ENCODE data around the gene RBBP4.
A peak's percentile ranks its signal among the peaks of the same experiment; 100 is the strongest.
"Not testable (repeated sequence)": the region's sequence is repeated elsewhere in the genome, so short reads cannot be mapped to it uniquely, and the experiment has no call there.

RBBP4 gene

GRCh38 chr1:32639489-32640075 is 11.4 kb upstream of the RBBP4 start:
- DNase-seq (ENCODE audit: low spot score) = no peak

GRCh38 chr1:32642292-32642827 is 8.6 kb upstream of the RBBP4 start:
- DNase-seq (ENCODE audit: low spot score) = not testable (repeated sequence)

- no peak for DNase-seq (ENCODE audit: low spot score)
These were observed 6.6 kb upstream of the RBBP4 start for GRCh38 chr1:32644426-32644825.

GRCh38 chr1:32647308-32648134 is 3.5 kb upstream of the RBBP4 start:
- DNase-seq (ENCODE audit: low spot score) = no peak

- DNase-seq (ENCODE audit: low spot score) = peak; percentile 83
These were observed 708 bp upstream of the RBBP4 start, which contains the start of gene ZBTB8OS for GRCh38 chr1:32650248-32650751. Gene ZBTB8OS (minus strand): TSS chr1:32650550. CDS start chr1:32650529, 21 bp downstream.

- DNase-seq (ENCODE audit: low spot score) = no peak
These were observed 559 bp downstream of the RBBP4 start for GRCh38 chr1:32651461-32652073.

GRCh38 chr1:32652244-32652962 is 1.4 kb downstream of the RBBP4 start:
- no peak for DNase-seq (ENCODE audit: low spot score)

GRCh38 chr1:32659581-32659980 is 8.6 kb downstream of the RBBP4 start:
- DNase-seq (ENCODE audit: low spot score) = no peak

- no peak for DNase-seq (ENCODE audit: low spot score)
These were observed 14.9 kb downstream of the RBBP4 start for GRCh38 chr1:32665915-32666314.

- no peak for DNase-seq (ENCODE audit: low spot score)
These were observed 16.0 kb downstream of the RBBP4 start for GRCh38 chr1:32666901-32667566.

- not testable (repeated sequence) for DNase-seq (ENCODE audit: low spot score)
These were observed 17.7 kb downstream of the RBBP4 start for GRCh38 chr1:32668716-32669115.

- no peak for DNase-seq (ENCODE audit: low spot score)
These were observed 25.9 kb downstream of the RBBP4 start for GRCh38 chr1:32676945-32677344.

- DNase-seq (ENCODE audit: low spot score) = not testable (repeated sequence)
These were observed 29.0 kb downstream of the RBBP4 start for GRCh38 chr1:32679993-32680392.

- DNase-seq (ENCODE audit: low spot score) = no peak
These were observed 29.6 kb downstream of the RBBP4 start for GRCh38 chr1:32680642-32681041.

GRCh38 chr1:32681509-32681908 is 30.5 kb downstream of the RBBP4 start:
- DNase-seq (ENCODE audit: low spot score) = no peak

GRCh38 chr1:32681999-32682398 is 31.0 kb downstream of the RBBP4 start:
- DNase-seq (ENCODE audit: low spot score) = no peak

- DNase-seq (ENCODE audit: low spot score) = no peak
These were observed 32.4 kb downstream of the RBBP4 start for GRCh38 chr1:32683397-32683796.

- no peak for DNase-seq (ENCODE audit: low spot score)
These were observed 33.3 kb downstream of the RBBP4 start for GRCh38 chr1:32684167-32684811.

GRCh38 chr1:32685498-32685897 is 34.5 kb downstream of the RBBP4 start:
- no peak for DNase-seq (ENCODE audit: low spot score)

GRCh38 chr1:32686387-32686786 is 35.4 kb downstream of the RBBP4 start:
- DNase-seq (ENCODE audit: low spot score) = no peak
